Ishikawa (cell line): Measurements from ENCODE around the gene MYMK.

Source experiments
- EP300 ChIP-seq: IDR thresholded peaks from 2 replicates; pipeline ENCODE4 v1.6.1; 2012; ENCODE audit warnings: borderline replicate concordance
- RAD21 ChIP-seq: IDR thresholded peaks from 2 replicates; pipeline ENCODE4 v1.6.1; 2012; ENCODE audit warnings: low read depth
- TAF1 ChIP-seq: IDR thresholded peaks from 2 replicates; pipeline ENCODE4 v1.6.1; 2012; ENCODE audit warnings: low read depth, mild to moderate bottlenecking
- TF ChIP-seq, protein P1 (sequence below): IDR thresholded peaks from 2 replicates; pipeline ENCODE4 v1.6.1; 2012; ENCODE audit warnings: low read depth, mild to moderate bottlenecking

DNA sequence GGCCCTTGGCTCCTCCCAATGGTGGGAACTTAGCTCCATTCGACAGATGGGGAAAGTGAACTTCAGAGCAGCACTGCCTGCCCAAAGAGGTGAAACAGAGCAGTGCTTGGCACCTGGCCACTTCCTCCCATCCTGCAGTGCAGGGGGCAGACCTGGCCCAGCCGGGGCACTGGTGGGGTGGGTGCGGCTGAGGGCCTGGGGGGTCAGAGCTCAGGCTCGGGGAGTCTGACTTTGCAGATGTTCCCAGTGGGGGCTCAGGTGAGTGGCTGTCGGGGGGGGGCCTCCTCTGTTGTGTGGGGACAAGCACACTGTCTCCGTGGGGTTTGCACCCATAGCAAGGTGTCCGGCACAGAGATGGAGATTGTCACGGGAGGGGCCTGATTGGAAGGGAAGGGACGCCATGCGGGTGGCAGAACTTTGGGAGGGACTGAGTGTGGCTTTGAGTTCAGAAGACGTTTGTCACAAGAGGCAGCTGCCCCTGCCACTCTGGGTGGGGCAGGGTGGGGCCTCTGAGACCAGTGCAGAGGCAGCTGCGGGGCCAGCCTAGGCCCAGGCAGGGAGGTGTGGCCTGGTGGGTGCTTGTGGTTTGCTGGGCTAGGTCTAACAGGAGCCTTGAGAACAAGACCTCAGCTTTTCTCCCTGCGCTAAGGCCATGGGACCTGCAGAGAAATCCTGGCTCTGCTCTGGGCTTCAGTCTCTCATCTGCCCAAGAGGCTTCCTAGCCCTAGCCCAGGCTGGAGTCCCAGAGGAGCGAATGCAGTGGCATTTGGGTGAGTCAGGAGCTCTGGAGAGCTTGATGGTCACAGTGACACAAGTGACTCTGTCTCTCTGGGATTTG, 2.5 kb downstream of the MYMK start:
- TF ChIP-seq TAF1 (no peak), EP300 (no peak), RAD21 (no peak)
- TF ChIP-seq, protein P1, sequence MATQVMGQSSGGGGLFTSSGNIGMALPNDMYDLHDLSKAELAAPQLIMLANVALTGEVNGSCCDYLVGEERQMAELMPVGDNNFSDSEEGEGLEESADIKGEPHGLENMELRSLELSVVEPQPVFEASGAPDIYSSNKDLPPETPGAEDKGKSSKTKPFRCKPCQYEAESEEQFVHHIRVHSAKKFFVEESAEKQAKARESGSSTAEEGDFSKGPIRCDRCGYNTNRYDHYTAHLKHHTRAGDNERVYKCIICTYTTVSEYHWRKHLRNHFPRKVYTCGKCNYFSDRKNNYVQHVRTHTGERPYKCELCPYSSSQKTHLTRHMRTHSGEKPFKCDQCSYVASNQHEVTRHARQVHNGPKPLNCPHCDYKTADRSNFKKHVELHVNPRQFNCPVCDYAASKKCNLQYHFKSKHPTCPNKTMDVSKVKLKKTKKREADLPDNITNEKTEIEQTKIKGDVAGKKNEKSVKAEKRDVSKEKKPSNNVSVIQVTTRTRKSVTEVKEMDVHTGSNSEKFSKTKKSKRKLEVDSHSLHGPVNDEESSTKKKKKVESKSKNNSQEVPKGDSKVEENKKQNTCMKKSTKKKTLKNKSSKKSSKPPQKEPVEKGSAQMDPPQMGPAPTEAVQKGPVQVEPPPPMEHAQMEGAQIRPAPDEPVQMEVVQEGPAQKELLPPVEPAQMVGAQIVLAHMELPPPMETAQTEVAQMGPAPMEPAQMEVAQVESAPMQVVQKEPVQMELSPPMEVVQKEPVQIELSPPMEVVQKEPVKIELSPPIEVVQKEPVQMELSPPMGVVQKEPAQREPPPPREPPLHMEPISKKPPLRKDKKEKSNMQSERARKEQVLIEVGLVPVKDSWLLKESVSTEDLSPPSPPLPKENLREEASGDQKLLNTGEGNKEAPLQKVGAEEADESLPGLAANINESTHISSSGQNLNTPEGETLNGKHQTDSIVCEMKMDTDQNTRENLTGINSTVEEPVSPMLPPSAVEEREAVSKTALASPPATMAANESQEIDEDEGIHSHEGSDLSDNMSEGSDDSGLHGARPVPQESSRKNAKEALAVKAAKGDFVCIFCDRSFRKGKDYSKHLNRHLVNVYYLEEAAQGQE: no peak
